G401 (cell line): ENCODE measurements around the gene PDXP. TPM values are rescaled to one million over a fixed set of nuclear protein-coding genes. Genes with fewer than 3 reads are reported as not detected.

Experiments used
- DNase-seq: peaks from one replicate; pipeline ENCODE4 v3.0.0-alpha.2; 2015; ENCODE audit warnings: low spot score
- in situ Hi-C: cut with HindIII; loops from 2 replicates; pipeline ENCODE4 v1.10.0; 2016; ENCODE audit warnings: low sequenced_read_pairs, mixed read lengths
- total RNA-seq: library from RNA; depleted of rRNA; stranded (reverse); fragments of >200 nt; shearing (Covaris generic); gene quantifications from 2 replicates; pipeline ENCODE4 v1.2.3, GENCODE V29; 2014

The PDXP gene
- total RNA-seq, 1 experiment from 2014 or later = 49.0 TPM

DNA sequence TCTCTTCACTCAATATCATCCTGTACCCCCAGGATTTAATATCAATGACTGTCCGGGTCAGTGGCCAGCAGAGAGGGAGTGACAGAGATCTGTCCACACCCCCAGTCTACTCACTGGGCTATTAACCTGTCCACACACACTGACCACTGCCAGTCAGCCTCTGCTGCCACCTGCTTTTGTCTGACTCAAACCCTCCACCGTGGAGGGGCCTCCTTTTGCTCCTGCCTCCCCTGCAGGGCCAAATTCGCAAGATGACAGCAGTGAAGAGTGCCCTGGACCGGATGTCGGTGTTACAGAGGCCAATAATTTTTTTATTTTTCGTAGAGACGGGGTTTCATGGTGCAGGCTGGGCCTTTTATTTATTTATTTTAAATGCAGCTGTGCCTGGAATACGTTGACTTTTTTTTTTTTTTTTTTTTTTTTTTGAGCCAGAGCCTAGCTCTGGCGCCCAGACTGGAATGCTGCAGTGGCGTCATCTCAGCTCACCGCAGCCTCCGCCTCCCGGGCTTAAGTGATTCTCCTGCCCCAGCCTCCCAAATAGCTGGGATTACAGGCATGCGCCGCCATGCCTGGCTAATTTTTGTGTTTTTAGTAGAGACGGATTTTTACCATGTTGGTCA lies 5.1 kb downstream of the PDXP start:
- no peak for DNase-seq

GRCh38 chr22:37664249-37665101 lies 6.0 kb downstream of the PDXP start:
- no peak for DNase-seq
- in situ Hi-C loops = no loop called here

More for the DNA sequence above, 5.1 kb downstream of the PDXP start:
- in situ Hi-C loops = no loop called here

- DNase-seq = no peak
- in situ Hi-C loops = no loop called here
Measured at GRCh38 chr22:37665487-37665886, 7.0 kb downstream of the PDXP start.

GRCh38 chr22:37669586-37669985 lies 11.1 kb downstream of the PDXP start:
- in situ Hi-C loops = no loop called here
- no peak for DNase-seq

DNA sequence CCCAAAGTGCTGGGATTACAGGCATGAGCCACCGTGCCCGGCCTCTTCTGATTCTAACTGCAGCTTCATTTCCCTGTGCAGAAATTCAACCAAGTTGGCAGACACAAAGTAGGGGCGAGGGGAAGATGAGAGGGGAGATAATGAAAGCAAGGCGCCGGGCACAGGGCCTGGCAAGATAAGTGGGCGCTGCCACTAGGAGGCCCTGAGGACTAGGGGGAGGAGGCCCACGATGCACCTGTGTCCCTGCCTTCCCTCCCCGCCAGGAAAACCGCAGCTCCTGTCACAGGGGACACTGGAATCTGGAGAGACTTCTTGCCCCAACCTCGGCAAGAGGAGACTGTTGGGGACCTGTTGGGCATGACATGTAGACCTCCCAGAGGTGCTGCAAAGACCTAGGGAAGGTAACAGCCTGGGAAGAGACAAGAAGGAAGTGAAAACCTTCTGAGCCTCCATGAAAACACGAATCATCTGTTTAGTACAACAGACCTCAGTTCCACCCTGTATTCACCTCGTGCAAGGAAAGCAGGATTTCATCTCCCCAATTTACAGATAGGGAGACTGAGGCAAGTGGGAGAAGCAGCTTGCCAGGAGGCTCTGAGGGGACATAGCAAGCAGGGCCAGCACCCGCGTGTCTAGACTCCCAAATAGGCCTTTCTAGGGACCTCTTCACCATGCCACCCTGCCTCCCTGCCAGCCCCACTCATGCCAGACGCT lies 13.8 kb downstream of the PDXP start:
- in situ Hi-C loops = no loop called here
- DNase-seq = no peak

GRCh38 chr22:37672920-37673455 lies 14.5 kb downstream of the PDXP start:
- in situ Hi-C loops = no loop called here
- DNase-seq = no peak

- no peak for DNase-seq
- in situ Hi-C loops = no loop called here
Measured at GRCh38 chr22:37674248-37674647, 15.7 kb downstream of the PDXP start.

- in situ Hi-C loops = no loop called here
Measured at GRCh38 chr22:37674951-37675929, 16.7 kb downstream of the PDXP start, which contains the start of gene LGALS1. LGALS1 (plus strand) TSS chr22:37675636; CDS start chr22:37675703, 67 bp downstream.

GRCh38 chr22:37675930-37676735 lies 17.6 kb downstream of the PDXP start:
- in situ Hi-C loops = no loop called here
- peak; percentile 29 for DNase-seq

More at GRCh38 chr22:37674951-37675929, 16.7 kb downstream of the PDXP start, which contains the start of gene LGALS1:
- peak; percentile 92 for DNase-seq

- DNase-seq = peak; percentile 41
- in situ Hi-C loops = no loop called here
Measured at GRCh38 chr22:37676736-37677492, 18.4 kb downstream of the PDXP start.

- in situ Hi-C loops = no loop called here
- DNase-seq = no peak
Measured at GRCh38 chr22:37677493-37677974, 19.0 kb downstream of the PDXP start.

GRCh38 chr22:37678372-37678771 lies 19.8 kb downstream of the PDXP start:
- in situ Hi-C loops = no loop called here
- no peak for DNase-seq

- DNase-seq = no peak
- in situ Hi-C loops = no loop called here
Measured at GRCh38 chr22:37679670-37680069, 21.1 kb downstream of the PDXP start.

GRCh38 chr22:37680191-37680851 lies 21.8 kb downstream of the PDXP start:
- in situ Hi-C loops = no loop called here
- DNase-seq = no peak

- in situ Hi-C loops = no loop called here
- no peak for DNase-seq
Measured at GRCh38 chr22:37681001-37681424, 22.5 kb downstream of the PDXP start.

GRCh38 chr22:37681556-37682049 lies 23.1 kb downstream of the PDXP start:
- DNase-seq = peak; percentile 72
- in situ Hi-C loops = no loop called here
